HepG2 (cell line): ENCODE data around the gene CDK12.

Experiments
- NBN ChIP-seq: fragments of 450-650 bp; conservative IDR thresholded peaks from 2 replicates; pipeline ENCODE4 v1.6.1; 2017
- ZNF580 ChIP-seq: IDR thresholded peaks from 2 replicates; pipeline ENCODE4 v1.6.1; 2016; ENCODE audit warnings: low read depth, borderline replicate concordance

DNA sequence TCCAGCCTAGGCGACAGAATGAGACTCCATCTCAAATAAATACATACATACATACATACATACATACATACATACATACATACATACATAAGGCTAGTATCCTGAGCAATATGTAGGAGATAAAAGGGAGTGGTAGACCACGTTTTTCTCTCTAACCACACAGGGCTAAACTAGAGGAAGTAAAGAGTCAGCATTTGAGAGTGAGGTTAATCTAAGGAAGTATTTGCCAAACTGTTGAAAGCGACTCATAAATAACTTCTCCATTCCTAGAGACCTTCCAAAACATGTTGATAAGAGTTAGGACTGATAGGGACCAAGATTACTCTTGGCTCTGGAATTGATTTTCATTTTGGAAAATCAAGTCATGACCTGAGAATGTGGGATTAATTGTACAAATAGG lies 77.6 kb downstream of the CDK12 start:
- TF ChIP-seq NBN (no peak), ZNF580 (CRISPR knock-in tag) (no peak)
